Activated CD4-positive, alpha-beta T cell treated with anti-CD3 and anti-CD28 coated beads, Interleukin-2, amount 50 U/mL, for 1 hour (primary cell): ENCODE measurements around the gene CYP4A11.
"Not testable (repeated sequence)": the region's sequence is repeated elsewhere in the genome, so short reads cannot be mapped to it uniquely, and the experiment has no call there.

ENCODE experiments used
- DNase-seq: peaks from one replicate; pipeline ENCODE4 v3.0.0-alpha.2; 2020

CYP4A11 gene

GRCh38 chr1:46910790-46911189 lies 30.5 kb downstream of the CYP4A11 start:
- no peak for DNase-seq

GRCh38 chr1:46903481-46903880 lies 37.8 kb downstream of the CYP4A11 start:
- DNase-seq: no peak

DNA sequence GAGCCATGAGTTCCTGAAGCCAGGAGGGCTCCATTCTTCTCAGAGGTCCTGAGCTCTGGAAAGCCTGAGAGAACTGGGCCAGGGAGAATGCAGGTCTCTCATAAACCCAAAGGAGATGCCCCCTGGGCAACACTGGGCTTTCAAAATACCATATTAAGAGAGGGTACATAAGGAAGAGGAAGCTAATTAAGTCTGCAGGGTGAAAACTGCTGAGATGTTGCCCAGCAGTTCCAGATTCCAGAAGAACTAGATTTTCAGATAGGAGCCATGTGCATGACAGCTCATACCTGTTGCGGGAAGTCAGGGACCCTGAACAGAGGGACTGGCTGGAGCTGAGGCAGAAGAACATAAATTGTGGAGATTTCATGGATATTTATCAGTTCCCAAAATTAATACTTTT lies 40.9 kb downstream of the CYP4A11 start:
- DNase-seq: no peak

DNA sequence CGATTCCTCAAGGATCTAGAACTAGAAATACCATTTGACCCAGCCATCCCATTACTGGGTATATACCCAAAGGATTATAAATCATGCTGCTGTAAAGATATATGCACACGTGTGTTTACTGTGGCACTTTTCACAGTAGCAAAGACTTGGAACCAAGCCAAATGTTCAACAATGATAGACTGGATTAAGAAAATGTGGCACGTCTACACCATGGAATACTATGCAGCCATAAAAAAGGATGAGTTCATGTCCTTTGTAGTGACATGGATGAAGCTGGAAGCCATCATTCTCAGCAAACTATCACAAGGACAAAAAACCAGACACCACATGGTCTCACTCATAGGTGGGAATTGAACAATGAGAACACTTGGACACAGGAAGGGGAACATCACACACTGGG lies 59.6 kb downstream of the CYP4A11 start:
- not testable (repeated sequence) for DNase-seq
